HG02610 (cell line): ENCODE data around the gene CYP27A1.
"Not testable (repeated sequence)": the region's sequence is repeated elsewhere in the genome, so short reads cannot be mapped to it uniquely, and the experiment has no call there.

ENCODE experiments used
- ATAC-seq: cut with Tn5 transposase; IDR thresholded peaks from one replicate; pipeline ENCODE4 v1.9.1; 2021; ENCODE audit warnings: mild to moderate bottlenecking, moderate library complexity; ENCODE audit not compliant: unreplicated experiment

Gene CYP27A1

DNA sequence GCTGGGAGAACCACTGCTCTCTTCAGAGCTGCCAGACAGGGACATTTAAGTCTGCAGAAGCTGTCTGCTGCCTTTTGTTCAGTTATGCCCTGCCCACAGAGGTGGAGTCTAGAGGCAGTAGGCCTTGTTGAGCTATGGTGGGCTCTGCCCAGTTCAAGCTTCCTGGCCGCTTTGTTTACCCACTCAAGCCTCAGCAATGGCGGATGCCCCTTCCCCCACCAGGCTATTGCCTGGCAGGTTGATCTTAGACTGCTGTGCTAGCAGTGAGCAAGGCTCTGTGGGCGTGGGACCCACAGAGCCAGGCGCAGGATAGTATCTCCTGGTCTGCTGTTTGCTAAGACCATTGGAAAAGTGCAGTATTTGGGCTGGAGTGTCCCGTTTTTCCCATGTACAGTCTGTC, 9.2 kb upstream of the CYP27A1 start:
- not testable (repeated sequence) for ATAC-seq

- ATAC-seq: no peak
Measured at GRCh38 chr2:218773881-218774280, 8.1 kb upstream of the CYP27A1 start.

GRCh38 chr2:218776488-218776887, 5.5 kb upstream of the CYP27A1 start:
- ATAC-seq: no peak

- no peak for ATAC-seq
Measured at GRCh38 chr2:218777276-218777990, 4.5 kb upstream of the CYP27A1 start.

DNA sequence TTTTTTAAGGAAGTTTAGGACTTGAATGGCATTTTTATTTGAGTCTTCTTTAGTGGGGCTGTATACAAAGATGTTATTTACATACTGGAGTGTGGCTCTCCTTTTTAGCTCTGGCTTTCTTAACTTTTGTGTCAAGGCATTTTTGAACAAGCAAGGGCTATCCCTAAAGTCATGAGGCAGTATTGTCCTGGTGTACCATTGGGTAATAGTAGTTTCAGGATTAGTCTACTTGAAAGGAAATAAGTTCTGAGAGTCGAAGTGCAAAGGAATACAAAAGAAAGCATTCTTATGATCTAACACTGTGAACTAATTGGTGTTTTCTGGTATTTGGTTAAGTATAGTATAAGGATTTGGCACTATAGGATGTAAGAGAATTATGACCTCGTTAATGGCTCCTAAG, 1.9 kb upstream of the CYP27A1 start:
- no peak for ATAC-seq

DNA sequence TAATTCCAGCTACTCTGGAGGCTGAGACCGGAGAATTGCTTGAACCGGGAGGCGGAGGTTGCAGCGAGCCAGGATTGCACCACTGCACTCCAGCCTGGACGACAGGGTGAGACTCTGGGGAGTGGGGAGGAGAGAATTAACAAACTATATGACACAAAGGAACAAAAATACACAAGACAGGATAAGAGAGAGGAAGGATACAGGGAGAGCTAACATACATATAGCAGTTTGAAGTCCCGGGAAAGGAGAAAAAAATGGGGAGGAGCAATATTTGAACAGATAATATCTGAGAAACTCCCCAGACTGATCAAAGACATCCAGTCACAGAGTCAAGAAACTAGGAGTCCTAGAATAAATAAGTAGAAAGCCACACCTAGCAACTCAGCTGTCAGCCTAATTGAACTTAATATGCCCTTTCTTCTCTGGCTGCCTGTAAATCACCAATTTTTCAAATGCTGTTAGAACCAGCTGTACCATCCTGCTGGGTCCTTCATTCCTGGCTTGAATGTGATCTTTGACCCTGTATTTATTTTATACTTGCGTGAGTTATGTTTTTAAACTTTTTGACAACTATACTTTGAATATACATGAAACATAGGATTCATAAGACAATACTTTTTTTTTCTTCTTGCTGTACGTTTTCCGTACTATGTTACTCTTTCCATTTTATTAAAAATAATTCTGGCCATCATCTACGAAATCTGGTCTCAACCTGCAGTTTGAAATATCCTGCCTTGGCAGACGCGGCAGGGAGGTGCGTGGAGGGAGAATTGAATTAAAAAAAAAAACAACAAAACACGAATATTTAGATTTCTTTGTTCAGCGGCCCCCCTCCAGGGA, 876 bp upstream of the CYP27A1 start:
- no peak for ATAC-seq

DNA sequence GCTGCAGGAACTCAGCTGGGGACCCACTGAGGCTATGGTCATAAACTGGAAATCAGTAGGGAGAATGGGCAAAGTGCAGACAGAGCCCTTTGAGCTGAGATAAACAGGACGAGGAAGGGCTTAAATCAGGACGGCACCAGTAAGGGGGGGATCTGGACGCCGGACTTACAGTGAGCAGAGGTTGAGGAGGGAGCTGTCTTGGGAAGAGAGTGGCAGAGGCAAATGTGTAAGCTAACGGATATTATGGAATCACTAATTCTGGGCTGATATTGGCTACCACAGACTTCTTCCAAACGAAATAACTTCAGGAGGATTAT, 539 bp downstream of the CYP27A1 start:
- ATAC-seq: no peak

GRCh38 chr2:218783688-218784087, 1.7 kb downstream of the CYP27A1 start:
- ATAC-seq: no peak

DNA sequence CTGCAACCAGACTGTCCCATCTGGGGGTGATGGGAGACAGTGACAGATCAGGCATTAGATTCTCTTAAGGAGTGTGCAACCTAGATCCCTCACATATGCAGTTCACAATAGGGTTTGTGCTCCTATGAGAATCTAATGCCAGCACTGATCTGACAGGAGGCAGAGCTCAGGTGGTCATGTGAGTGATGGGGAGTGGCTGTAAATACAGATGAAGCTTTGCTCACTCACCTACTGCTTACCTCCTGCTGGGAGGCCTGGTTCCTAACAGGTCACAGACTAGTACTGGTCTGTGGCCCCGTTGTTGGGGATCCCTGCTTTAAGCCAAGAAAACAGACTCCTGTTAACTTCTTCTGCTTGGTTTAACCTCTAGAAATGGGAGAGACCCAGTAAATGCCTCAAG, 3.2 kb downstream of the CYP27A1 start:
- no peak for ATAC-seq

DNA sequence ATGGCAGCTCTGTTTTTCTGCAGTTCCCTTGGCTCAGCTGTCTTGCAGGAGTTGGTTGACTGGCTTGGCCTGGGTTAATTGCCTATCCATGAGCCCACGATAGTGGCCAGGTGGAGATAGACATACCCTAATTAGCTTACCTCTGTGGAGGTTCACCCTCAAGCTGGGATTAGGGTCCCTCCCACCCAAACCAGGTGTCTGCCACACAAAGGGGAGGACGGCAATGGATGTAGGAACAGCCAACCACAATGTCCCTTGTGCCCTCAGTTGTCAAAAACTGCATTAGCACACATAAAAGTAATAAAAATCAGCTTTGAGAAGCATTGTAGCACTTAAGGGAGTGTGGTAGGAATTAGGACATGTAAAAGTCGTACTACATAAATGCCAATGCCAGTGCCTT, 4.2 kb downstream of the CYP27A1 start:
- no peak for ATAC-seq

DNA sequence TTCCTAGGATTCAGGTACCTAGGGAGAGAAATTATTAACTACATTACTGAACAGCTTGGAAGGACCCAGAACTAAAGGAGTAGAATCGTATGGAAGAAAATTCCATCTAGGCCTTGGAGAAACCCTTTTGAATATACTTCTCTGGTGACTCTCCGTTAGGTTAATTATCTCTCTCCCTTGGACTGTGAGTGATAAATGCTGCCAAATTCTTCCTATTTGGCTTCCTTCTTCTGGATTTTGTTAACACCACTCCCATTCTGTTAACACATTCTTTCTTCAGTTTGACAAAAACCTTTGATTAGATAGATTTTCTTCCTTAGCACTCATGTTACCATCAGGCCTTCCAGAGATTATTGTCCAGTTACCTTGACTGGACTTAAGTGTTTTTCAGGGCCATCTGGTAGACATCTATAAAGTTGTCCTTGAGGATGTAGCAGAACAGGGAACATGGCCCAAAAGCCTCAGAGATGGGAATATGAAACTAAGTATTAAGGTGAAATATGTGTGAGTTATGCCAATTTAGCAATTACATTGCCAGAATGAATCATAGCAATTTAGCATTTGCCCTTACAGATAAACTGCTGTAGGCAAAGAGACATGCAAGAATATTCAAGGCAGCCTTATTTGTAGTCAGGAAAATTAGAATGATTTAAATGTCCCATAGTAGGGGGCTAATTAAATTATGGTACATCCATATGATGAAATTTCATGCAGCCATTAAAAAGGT, 6.7 kb downstream of the CYP27A1 start:
- no peak for ATAC-seq

DNA sequence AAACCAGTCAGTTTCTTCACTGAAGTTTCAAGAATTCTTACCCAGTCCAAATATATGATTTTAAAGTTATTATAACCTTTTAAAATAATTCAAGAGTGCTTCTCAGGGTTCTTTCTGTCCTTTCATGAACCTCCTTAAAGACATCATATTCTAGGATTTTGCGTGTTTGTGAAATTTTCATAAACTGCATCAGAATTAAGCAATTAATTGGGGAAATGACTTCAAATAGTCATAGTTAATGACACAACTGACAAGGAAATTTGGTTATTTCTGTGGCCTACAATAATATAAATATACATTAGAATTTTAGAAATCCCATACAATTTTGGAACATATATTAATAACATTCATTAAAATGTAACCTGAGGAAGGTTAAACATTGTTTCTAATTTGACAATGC, 10.5 kb downstream of the CYP27A1 start:
- ATAC-seq: no peak

DNA sequence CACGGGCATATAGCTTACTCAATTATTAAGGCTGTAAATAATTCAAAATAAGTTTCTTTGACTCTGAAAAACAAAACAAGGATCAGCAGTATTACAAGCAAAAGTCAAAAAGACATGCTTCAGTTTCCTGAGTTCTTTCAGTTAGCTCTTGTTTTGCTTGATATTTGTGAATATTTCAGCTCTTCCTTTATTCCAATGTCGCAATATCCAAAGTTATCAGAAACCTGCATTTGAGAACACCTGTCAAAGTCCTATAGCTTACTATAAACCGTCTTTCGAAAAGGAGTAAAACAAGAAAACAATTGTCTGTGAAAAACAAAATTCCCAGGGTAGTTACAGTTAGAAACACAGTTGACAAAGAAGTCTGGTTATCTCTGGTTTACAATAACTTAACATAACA, 14.7 kb downstream of the CYP27A1 start:
- ATAC-seq: no peak

- ATAC-seq: no peak
Measured at GRCh38 chr2:218798767-218799504, 17.0 kb downstream of the CYP27A1 start.

GRCh38 chr2:218799990-218800389, 18.0 kb downstream of the CYP27A1 start:
- ATAC-seq: no peak

DNA sequence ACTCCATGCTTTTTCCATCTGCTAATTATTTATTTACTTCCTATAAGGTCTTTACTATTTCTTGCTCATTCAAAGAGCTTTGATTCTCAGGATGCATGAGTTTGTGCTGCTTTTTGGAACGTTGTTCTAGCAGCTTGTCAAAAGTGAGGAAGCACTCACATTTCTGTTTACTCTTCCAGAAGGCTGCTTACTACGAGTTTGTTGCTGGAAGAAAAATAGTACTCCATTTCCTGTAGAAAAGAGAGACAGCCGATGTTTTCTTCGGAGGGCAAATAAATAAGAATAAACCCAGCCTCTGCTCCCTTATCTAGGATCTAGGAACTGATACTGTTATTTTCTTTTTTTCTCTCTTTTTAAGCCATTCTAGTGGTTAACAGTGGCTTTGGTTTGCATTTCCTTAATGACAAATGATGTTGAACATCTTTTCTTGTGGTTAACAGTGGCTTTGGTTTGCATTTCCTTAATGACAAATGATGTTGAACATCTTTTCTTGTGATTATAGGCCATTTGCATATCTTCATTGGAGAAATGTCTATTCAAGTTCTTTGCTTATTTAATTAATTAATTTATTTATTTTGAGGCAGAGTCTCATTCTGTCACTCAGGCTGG, 20.5 kb downstream of the CYP27A1 start:
- ATAC-seq: no peak

GRCh38 chr2:218804817-218805216, 22.9 kb downstream of the CYP27A1 start:
- no peak for ATAC-seq

GRCh38 chr2:218805627-218806026, 23.7 kb downstream of the CYP27A1 start:
- peak; percentile 56 for ATAC-seq

DNA sequence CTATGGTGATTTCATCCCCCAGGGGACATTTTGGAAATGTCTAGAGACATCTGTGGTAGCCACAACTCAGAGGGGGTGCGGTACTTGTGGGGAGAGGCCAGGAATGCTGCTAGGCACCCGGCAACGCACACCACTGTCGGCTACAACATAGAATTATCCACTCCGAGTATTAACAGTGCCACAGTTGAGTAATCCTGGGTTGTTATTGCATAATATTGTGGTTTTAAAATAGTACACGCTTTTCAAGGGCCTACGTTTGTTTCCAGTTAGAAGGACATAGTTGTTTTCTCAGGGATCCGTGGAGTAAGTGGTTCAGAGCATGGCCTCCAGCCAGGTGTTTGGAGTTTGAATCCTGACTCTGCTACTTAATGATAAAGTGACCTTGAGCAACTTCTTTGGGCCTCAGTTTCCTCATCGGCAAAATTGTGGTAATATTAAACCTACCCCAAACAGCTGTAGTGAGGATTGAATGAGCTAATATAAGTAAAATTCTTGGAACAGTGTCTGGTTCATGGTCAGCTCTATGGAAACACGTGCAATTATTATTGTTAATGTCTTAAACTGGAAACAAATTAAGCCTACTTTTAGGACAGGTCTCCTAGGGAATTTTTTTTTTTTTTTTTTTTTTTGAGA, 24.5 kb downstream of the CYP27A1 start:
- ATAC-seq: peak; percentile 85

- no peak for ATAC-seq
Measured at GRCh38 chr2:218807626-218808025, 25.7 kb downstream of the CYP27A1 start.
